ENCODE results near the gene JTB.

JTB gene

GRCh38 chr1:153954826-153955225 is 22.6 kb downstream of the JTB start:
- DNase-seq (ENCODE audit: low read depth) = no peak
- H3K4me3 ChIP-seq (ENCODE audit: control insufficient read depth, low read depth, low read length) = no peak overlapping the region
- TF ChIP-seq CTCF (conservative IDR thresholded peaks at IDR 0.05; ENCODE audit: control insufficient read depth, insufficient read depth, low read depth, low read length) = no peak

- H3K4me3 ChIP-seq (ENCODE audit: control insufficient read depth, low read depth, low read length) = no peak overlapping the region
- no peak for DNase-seq (ENCODE audit: low read depth)
- no peak for TF ChIP-seq CTCF (conservative IDR thresholded peaks at IDR 0.05; ENCODE audit: control insufficient read depth, insufficient read depth, low read depth, low read length)
Observed at GRCh38 chr1:153953859-153954365, 23.6 kb downstream of the JTB start.

GRCh38 chr1:153951801-153952200 is 25.7 kb downstream of the JTB start:
- no peak for TF ChIP-seq CTCF (conservative IDR thresholded peaks at IDR 0.05; ENCODE audit: control insufficient read depth, insufficient read depth, low read depth, low read length)
- DNase-seq (ENCODE audit: low read depth) = no peak
- no peak overlapping the region for H3K4me3 ChIP-seq (ENCODE audit: control insufficient read depth, low read depth, low read length)

GRCh38 chr1:153951183-153951582 is 26.3 kb downstream of the JTB start:
- no peak for TF ChIP-seq CTCF (conservative IDR thresholded peaks at IDR 0.05; ENCODE audit: control insufficient read depth, insufficient read depth, low read depth, low read length)
- no peak overlapping the region for H3K4me3 ChIP-seq (ENCODE audit: control insufficient read depth, low read depth, low read length)
- DNase-seq (ENCODE audit: low read depth) = no peak

GRCh38 chr1:153946622-153947241 is 30.7 kb downstream of the JTB start, which contains the start of gene DENND4B:
TSS of gene DENND4B (minus strand) at chr1:153946718. CDS start at chr1:153944374, 2,344 bp downstream.
- TF ChIP-seq CTCF (conservative IDR thresholded peaks at IDR 0.05; ENCODE audit: control insufficient read depth, insufficient read depth, low read depth, low read length) = peak; percentile 60
- H3K4me3 ChIP-seq (ENCODE audit: control insufficient read depth, low read depth, low read length) = peak within 1 kb of the TSS; percentile 65
- peak; percentile 70 for DNase-seq (ENCODE audit: low read depth)

- peak; percentile 69 for DNase-seq (ENCODE audit: low read depth)
- peak overlapping the region; percentile 65 for H3K4me3 ChIP-seq (ENCODE audit: control insufficient read depth, low read depth, low read length)
- no peak for TF ChIP-seq CTCF (conservative IDR thresholded peaks at IDR 0.05; ENCODE audit: control insufficient read depth, insufficient read depth, low read depth, low read length)
Observed at GRCh38 chr1:153945795-153946621, 31.5 kb downstream of the JTB start.

Measured in fibroblast of mammary gland (primary cell).